Activated B cell treated with CpG ODN at 0.5 μM for 24 hours (primary cell): ENCODE measurements around the gene SNX32. TPM values are rescaled to one million over a fixed set of nuclear protein-coding genes. Genes with fewer than 3 reads are reported as not detected.
A peak's percentile ranks its signal among the peaks of the same experiment; 100 is the strongest.

Experiments used
- ATAC-seq: fragments of 200-7000 bp; cut with Tn5 transposase; one replicate; pipeline ENCODE4 v1.10.0; 2021; ENCODE audit warnings: low read depth, mild to moderate bottlenecking, moderate library complexity
- CTCF ChIA-PET: fragments of 350-600 bp; sonication (Branson Sonifier 250); formaldehyde crosslinking; loops from one replicate; lab custom pipeline; 2021; ENCODE audit warnings: antibody characterized with exemption; lab: Charles Lee
- POLR2A ChIA-PET: fragments of 350-600 bp; sonication (Branson Sonifier 250); formaldehyde crosslinking; loops from one replicate; lab custom pipeline; 2021; ENCODE audit warnings: antibody characterized with exemption; lab: Charles Lee
- DNase-seq: peaks from one replicate; pipeline ENCODE4 v3.0.0; 2022
- H3K27ac Mint-ChIP-seq: one replicate; pipeline ENCODE4 v1.8.0; 2020; ENCODE audit warnings: mixed read lengths
- H3K27me3 Mint-ChIP-seq: one replicate; pipeline ENCODE4 v1.8.0; 2021; ENCODE audit warnings: mixed read lengths
- H3K36me3 Mint-ChIP-seq: one replicate; pipeline ENCODE4 v1.8.0; 2021; ENCODE audit warnings: low read depth, mixed read lengths
- H3K4me1 Mint-ChIP-seq: one replicate; pipeline ENCODE4 v1.8.0; 2021; ENCODE audit warnings: mixed read lengths
- H3K4me3 Mint-ChIP-seq: one replicate; pipeline ENCODE4 v1.8.0; 2020; ENCODE audit warnings: mild to moderate bottlenecking, mixed read lengths
- H3K9me3 Mint-ChIP-seq: one replicate; pipeline ENCODE4 v1.8.0; 2020; ENCODE audit warnings: mixed read lengths
- intact Hi-C: fragments of 100-400 bp; cut with micrococcal nuclease; formaldehyde crosslinking; loops from one replicate; pipeline ENCODE4 v1.15.1; 2024
- total RNA-seq: library from RNA; stranded (reverse); gene quantifications from 2 replicates; pipeline ENCODE4 v1.2.3, GENCODE V29; 2022
- TF ChIP-seq, protein P1 (sequence below): fragments of 200-600 bp; IDR thresholded peaks from one replicate; pipeline ENCODE4 v1.8.0; 2022; ENCODE audit warnings: antibody characterized with exemption, mild to moderate bottlenecking

Gene SNX32
- total RNA-seq, 1 donor from 2014 or later = 1.0 TPM

- no peaks in the 10 kb centered on the region for H3K9me3 Mint-ChIP-seq
- H3K27me3 Mint-ChIP-seq = no peaks in the 10 kb centered on the region
- H3K4me1 Mint-ChIP-seq = peaks cover 60% of the 10 kb centered on the region
- CTCF ChIA-PET = interaction anchor here (0.7 to 4.3 kb wide), 7 partner anchors 11 to 334 kb away, joined by 3 to 63 read pairs (median 5); partner anchors contain the start of genes CCDC85B, FIBP, SCYL1 and SIPA1
- DNase-seq (no peak), ATAC-seq (no peak)
- TF ChIP-seq, protein P1, sequence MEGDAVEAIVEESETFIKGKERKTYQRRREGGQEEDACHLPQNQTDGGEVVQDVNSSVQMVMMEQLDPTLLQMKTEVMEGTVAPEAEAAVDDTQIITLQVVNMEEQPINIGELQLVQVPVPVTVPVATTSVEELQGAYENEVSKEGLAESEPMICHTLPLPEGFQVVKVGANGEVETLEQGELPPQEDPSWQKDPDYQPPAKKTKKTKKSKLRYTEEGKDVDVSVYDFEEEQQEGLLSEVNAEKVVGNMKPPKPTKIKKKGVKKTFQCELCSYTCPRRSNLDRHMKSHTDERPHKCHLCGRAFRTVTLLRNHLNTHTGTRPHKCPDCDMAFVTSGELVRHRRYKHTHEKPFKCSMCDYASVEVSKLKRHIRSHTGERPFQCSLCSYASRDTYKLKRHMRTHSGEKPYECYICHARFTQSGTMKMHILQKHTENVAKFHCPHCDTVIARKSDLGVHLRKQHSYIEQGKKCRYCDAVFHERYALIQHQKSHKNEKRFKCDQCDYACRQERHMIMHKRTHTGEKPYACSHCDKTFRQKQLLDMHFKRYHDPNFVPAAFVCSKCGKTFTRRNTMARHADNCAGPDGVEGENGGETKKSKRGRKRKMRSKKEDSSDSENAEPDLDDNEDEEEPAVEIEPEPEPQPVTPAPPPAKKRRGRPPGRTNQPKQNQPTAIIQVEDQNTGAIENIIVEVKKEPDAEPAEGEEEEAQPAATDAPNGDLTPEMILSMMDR = no peak
- POLR2A ChIA-PET = interaction anchor here (0.6 to 7.1 kb wide), 47 partner anchors 9 to 1839 kb away, joined by 3 to 340 read pairs (median 7); partner anchors contain the start of genes AP5B1, BANF1, BRMS1 and C11orf68
- intact Hi-C loops = loop anchor here (1.0 to 5.0 kb wide), 13 partner anchors 14 to 410 kb away; partner anchors contain the start of genes AP5B1, BANF1, C11orf68 and DRAP1
- peak overlapping the region; percentile 98 for H3K27ac Mint-ChIP-seq
- peak overlapping the region; percentile 99 for H3K4me3 Mint-ChIP-seq
- peaks cover 55% of the 10 kb centered on the region for H3K36me3 Mint-ChIP-seq
These were observed 24.9 kb downstream of the SNX32 start for GRCh38 chr11:65858681-65859087.

DNA sequence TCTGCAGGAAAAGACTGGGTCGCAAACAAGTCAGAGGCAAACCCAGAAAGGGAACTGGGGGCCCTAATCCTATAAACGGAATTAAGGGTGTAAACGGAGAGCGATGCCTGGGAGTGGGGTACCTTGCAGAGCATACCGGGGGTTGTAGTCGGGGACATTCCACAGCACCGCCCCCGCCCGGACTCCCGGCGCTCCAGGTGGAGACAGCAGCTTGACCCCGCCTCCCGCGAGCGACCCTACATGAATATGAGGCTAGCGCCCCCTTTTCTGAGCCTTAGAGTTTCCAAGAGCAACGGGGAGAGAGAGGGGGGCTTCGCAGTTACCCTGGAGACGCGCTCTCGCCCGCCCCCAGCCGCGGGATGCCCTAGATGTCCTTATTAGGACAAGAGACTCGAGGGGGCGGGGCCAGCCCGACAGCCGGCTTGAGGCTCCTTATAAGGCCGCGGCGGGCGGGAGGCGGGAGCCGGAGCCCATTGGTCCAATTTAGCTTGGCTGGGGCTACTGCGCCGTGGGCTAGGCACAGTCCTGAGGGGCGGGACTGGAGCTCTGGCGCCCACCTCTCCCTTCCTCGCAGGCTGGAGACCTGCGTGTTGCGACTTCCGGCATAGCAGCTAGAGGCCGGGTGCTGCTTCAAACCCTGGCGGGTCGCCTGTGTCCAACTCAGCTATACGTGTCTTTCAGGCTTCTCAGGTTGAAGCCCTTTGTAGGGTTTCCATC lies 25.5 kb downstream of the SNX32 start:
- H3K36me3 Mint-ChIP-seq = peaks cover 55% of the 10 kb centered on the region
- ChIA-PET POLR2A (interaction anchor here (0.6 to 7.1 kb wide), 60 partner anchors 9 to 1669 kb away, joined by 3 to 340 read pairs (median 4); partner anchors contain the start of genes AP5B1, BANF1, BRMS1 and C11orf68), CTCF (interaction anchor here (0.5 to 4.3 kb wide), 20 partner anchors 8 to 334 kb away, joined by 3 to 63 read pairs (median 4); partner anchors contain the start of genes CCDC85B, FIBP, KAT5 and SCYL1)
- TF ChIP-seq, protein P1 = no peak
- intact Hi-C loops = loop anchor here (1.0 to 5.0 kb wide), 7 partner anchors 14 to 287 kb away; partner anchors contain the start of genes AP5B1, BANF1, EFEMP2 and EIF1AD
- H3K27ac Mint-ChIP-seq = peak overlapping the region; percentile 98
- peak; percentile 90 for DNase-seq
- H3K4me1 Mint-ChIP-seq = peaks cover 54% of the 10 kb centered on the region
- ATAC-seq = peak; percentile 64
- H3K4me3 Mint-ChIP-seq = peak overlapping the region; percentile 99
- H3K27me3 Mint-ChIP-seq = no peaks in the 10 kb centered on the region
- no peaks in the 10 kb centered on the region for H3K9me3 Mint-ChIP-seq

DNA sequence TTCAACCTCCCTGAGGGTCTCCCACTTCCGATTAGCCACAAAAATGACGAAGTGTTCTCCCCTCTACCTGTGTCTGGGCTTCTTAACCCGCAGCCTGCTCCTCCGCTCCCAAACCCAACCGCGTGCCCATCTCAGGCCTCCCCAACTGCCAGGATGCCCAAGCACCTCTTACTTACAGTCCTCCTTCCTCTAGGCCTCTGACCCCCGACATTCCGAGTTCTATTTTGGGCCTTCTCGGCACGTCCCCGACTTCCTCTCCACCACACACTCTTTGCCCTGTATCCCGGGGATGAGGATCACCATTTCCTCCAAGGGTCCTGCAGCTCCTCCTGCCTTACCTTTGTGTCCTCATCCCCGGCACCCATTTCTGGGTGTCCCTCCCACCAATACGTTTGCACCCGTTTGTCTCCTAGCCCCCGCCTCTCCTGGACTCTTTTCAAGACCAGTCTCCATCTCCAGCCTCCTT lies 26.1 kb downstream of the SNX32 start:
- Mint-ChIP-seq H3K36me3 (peaks cover 53% of the 10 kb centered on the region), H3K4me1 (peaks cover 49% of the 10 kb centered on the region), H3K4me3 (peak overlapping the region; percentile 99), H3K27ac (peak overlapping the region; percentile 98), H3K9me3 (no peaks in the 10 kb centered on the region), H3K27me3 (no peaks in the 10 kb centered on the region)
- no peak for DNase-seq
- intact Hi-C loops = loop anchor here (1.0 to 5.0 kb wide), 10 partner anchors 8 to 288 kb away; partner anchors contain the start of genes AP5B1, BANF1, EFEMP2 and EIF1AD
- POLR2A ChIA-PET = interaction anchor here (0.5 to 7.1 kb wide), 59 partner anchors 10 to 1669 kb away, joined by 3 to 340 read pairs (median 4); partner anchors contain the start of genes AP5B1, BANF1, C11orf68 and CCDC85B
- no peak for ATAC-seq
- TF ChIP-seq, protein P1 = no peak
- CTCF ChIA-PET = interaction anchor here (0.6 to 4.3 kb wide), 21 partner anchors 8 to 335 kb away, joined by 3 to 63 read pairs (median 4); partner anchors contain the start of genes CCDC85B, FIBP, KAT5 and PCNX3

DNA sequence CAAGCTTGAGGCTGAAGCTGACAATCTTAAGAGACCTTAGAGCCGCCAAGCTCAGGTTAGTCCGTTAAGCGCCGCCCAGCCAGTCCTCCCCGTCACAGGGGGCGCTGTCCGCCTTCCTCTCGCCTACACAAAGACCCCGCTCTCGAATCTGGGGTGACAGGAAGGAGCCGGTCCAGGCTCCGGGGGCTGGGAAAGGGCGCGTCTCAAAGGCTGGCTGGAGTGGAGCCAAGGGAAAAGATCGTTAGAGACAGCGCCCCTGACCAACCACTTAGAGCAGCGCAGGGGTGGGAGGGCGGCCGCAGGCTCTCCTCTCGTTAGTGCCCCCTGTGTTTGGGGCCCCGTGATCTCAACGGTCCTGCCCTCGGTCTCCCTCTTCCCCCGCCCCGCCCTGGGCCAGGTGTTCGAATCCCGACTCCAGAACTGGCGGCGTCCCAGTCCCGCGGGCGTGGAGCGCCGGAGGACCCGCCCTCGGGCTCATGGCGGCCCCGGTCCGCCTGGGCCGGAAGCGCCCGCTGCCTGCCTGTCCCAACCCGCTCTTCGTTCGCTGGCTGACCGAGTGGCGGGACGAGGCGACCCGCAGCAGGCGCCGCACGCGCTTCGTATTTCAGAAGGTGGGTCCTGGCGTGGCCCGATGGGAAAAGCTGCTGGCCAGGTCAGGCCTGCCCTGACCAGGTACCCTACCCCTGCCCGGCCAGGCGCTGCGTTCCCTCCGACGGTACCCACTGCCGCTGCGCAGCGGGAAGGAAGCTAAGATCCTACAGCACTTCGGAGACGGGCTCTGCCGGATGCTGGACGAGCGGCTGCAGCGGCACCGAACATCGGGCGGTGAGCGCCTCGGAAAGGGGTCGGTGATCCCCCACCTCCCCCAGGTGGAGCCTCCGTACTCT lies 26.8 kb downstream of the SNX32 start, which contains the start of gene MUS81:
TSS of gene MUS81 (plus strand) at position 156 of the 887 bp plus-strand sequence. CDS start at position 477, 321 bp downstream.
- no peaks in the 10 kb centered on the region for H3K9me3 Mint-ChIP-seq
- H3K36me3 Mint-ChIP-seq = peaks cover 56% of the 10 kb centered on the region
- TF ChIP-seq, protein P1 = peak; percentile 82
- intact Hi-C loops = loop anchor here (1.0 kb wide), 3 partner anchors 8 to 28 kb away; partner anchors contain the start of gene FIBP
- H3K4me1 Mint-ChIP-seq = peaks cover 44% of the 10 kb centered on the region
- ATAC-seq (peak; percentile 26), DNase-seq (peak; percentile 96)
- no peaks in the 10 kb centered on the region for H3K27me3 Mint-ChIP-seq
- H3K4me3 Mint-ChIP-seq = peak within 1 kb of the TSS; percentile 99
- ChIA-PET CTCF (interaction anchor here (0.6 to 4.3 kb wide), 21 partner anchors 9 to 749 kb away, joined by 3 to 63 read pairs (median 4); partner anchors contain the start of genes CCDC85B, FIBP, KAT5 and PCNX3), POLR2A (interaction anchor here (0.5 to 7.1 kb wide), 50 partner anchors 9 to 1543 kb away, joined by 3 to 340 read pairs (median 6); partner anchors contain the start of genes AP5B1, BANF1, C11orf68 and CCDC85B)
- peak within 1 kb of the TSS; percentile 98 for H3K27ac Mint-ChIP-seq
